DND-41 (cell line): ENCODE measurements around the gene PRRC2B.
A peak's percentile ranks its signal among the peaks of the same experiment; 100 is the strongest.
"Not testable (repeated sequence)": the region's sequence is repeated elsewhere in the genome, so short reads cannot be mapped to it uniquely, and the experiment has no call there.

Experiments used
- ATAC-seq: fragments of 200-7000 bp; cut with Tn5 transposase; 3 replicates; pipeline ENCODE4 v1.9.1; 2021; ENCODE audit warnings: low read depth; ENCODE audit not compliant: insufficient read depth
- DNase-seq: peaks from one replicate; pipeline ENCODE4 v3.0.0-alpha.2; 2020
- H2AFZ ChIP-seq: 2 replicates; pipeline ENCODE4 v1.6.0; 2012; ENCODE audit warnings: low read depth, low read length
- H3K27ac ChIP-seq: 2 replicates; pipeline ENCODE4 v1.5.1; 2012; ENCODE audit warnings: low read length, inconsistent platforms
- H3K27me3 ChIP-seq: fragments of 200-600 bp; sonication (generic); 2 replicates; pipeline ENCODE4 v1.6.0; 2012; ENCODE audit warnings: low read length, mild to moderate bottlenecking, inconsistent platforms; ENCODE audit not compliant: insufficient read depth, poor library complexity
- H3K36me3 ChIP-seq: 2 replicates; pipeline ENCODE4 v1.5.1; 2012; ENCODE audit warnings: low read length, inconsistent platforms; ENCODE audit not compliant: insufficient read depth
- H3K4me1 ChIP-seq: 2 replicates; pipeline ENCODE4 v1.5.1; 2012; ENCODE audit warnings: mild to moderate bottlenecking, low read length; ENCODE audit not compliant: insufficient read depth
- H3K4me2 ChIP-seq: 2 replicates; pipeline ENCODE4 v1.6.0; 2012; ENCODE audit warnings: mild to moderate bottlenecking, moderate library complexity, low read length, inconsistent platforms; ENCODE audit not compliant: insufficient read depth
- H3K4me3 ChIP-seq, 2 experiments: fragments of 200-600 bp in 1 of 2; shearing (Covaris generic) in 1 of 2; 2 replicates each; pipeline ENCODE4 v1.5.1; 2012 to 2016; ENCODE audit warnings: inconsistent platforms in 2 of 2, low read length in 2 of 2, mild to moderate bottlenecking in 2 of 2, low read depth in 1 of 2, moderate library complexity in 1 of 2
- H3K79me2 ChIP-seq: 2 replicates; pipeline ENCODE4 v1.6.0; 2012; ENCODE audit warnings: low read length, inconsistent platforms; ENCODE audit not compliant: insufficient read depth
- H3K9ac ChIP-seq: 2 replicates; pipeline ENCODE4 v1.6.0; 2012; ENCODE audit warnings: low read depth, mild to moderate bottlenecking, inconsistent platforms, low read length, moderate library complexity
- H3K9me3 ChIP-seq: 2 replicates; pipeline ENCODE4 v1.5.1; 2012; ENCODE audit warnings: low read length, moderate library complexity, mild to moderate bottlenecking, inconsistent platforms; ENCODE audit not compliant: insufficient read depth, severe bottlenecking
- H4K20me1 ChIP-seq: 2 replicates; pipeline ENCODE4 v1.6.0; 2012; ENCODE audit warnings: low read length; ENCODE audit not compliant: insufficient read depth
- CTCF ChIP-seq: IDR thresholded peaks from 2 replicates; pipeline ENCODE4 v1.5.1; 2012; ENCODE audit warnings: borderline replicate concordance, low read length, moderate library complexity, mild to moderate bottlenecking; ENCODE audit not compliant: poor library complexity, severe bottlenecking; ENCODE audit errors: extremely low read depth
- EZH2 ChIP-seq: IDR thresholded peaks from 3 replicates; pipeline ENCODE4 v1.6.1; 2012; ENCODE audit warnings: borderline replicate concordance, low read depth, mild to moderate bottlenecking, moderate library complexity, low read length, inconsistent platforms; ENCODE audit not compliant: severe bottlenecking

The PRRC2B gene

GRCh38 chr9:131348631-131349521 lies 45.0 kb upstream of the PRRC2B start:
- H3K36me3 ChIP-seq, result no peaks in the 10 kb centered on the region
- no peak for ATAC-seq
- DNase-seq, result no peak
- no peak overlapping the region for H3K27ac ChIP-seq
- no peak overlapping the region for H3K4me3 ChIP-seq
- H3K4me1 ChIP-seq, result peaks cover 10% of the 10 kb centered on the region
- H3K27me3 ChIP-seq, result no peaks in the 10 kb centered on the region
- no peaks in the 10 kb centered on the region for H4K20me1 ChIP-seq
- H2AFZ ChIP-seq, result no peak overlapping the region
- no peak overlapping the region for H3K9ac ChIP-seq
- no peaks in the 10 kb centered on the region for H3K9me3 ChIP-seq
- no peak for TF ChIP-seq CTCF
- TF ChIP-seq EZH2, result no peak
- H3K79me2 ChIP-seq, result no peaks in the 10 kb centered on the region
- no peak overlapping the region for H3K4me2 ChIP-seq

- Histone ChIP-seq H3K27me3 (no peaks in the 10 kb centered on the region), H3K27ac (no peak overlapping the region), H2AFZ (peak overlapping the region; percentile 86), H3K4me3 (peak overlapping the region in 1 of 2 experiments; percentile 41; a peak in 2 of 4 replicates), H3K79me2 (no peaks in the 10 kb centered on the region), H3K9ac (peak overlapping the region; percentile 31; the same call in 1 of the 2 replicates), H3K9me3 (no peaks in the 10 kb centered on the region), H3K4me2 (peak overlapping the region; percentile 56), H4K20me1 (no peaks in the 10 kb centered on the region), H3K36me3 (no peaks in the 10 kb centered on the region), H3K4me1 (peaks cover 10% of the 10 kb centered on the region)
- DNase-seq (no peak), ATAC-seq (no peak)
- TF ChIP-seq EZH2 (no peak), CTCF (no peak)
Observed at GRCh38 chr9:131349522-131349880, 44.4 kb upstream of the PRRC2B start.

- TF ChIP-seq EZH2, result no peak
- TF ChIP-seq CTCF, result peak; percentile 88
- H3K4me2 ChIP-seq, result peak overlapping the region; percentile 56
- no peaks in the 10 kb centered on the region for H4K20me1 ChIP-seq
- no peaks in the 10 kb centered on the region for H3K36me3 ChIP-seq
- H3K4me3 ChIP-seq, result peak overlapping the region in 1 of 2 experiments; percentile 41; a peak in 2 of 4 replicates
- peak; percentile 99 for ATAC-seq
- no peaks in the 10 kb centered on the region for H3K9me3 ChIP-seq
- H3K79me2 ChIP-seq, result no peaks in the 10 kb centered on the region
- H2AFZ ChIP-seq, result peak overlapping the region; percentile 86
- no peaks in the 10 kb centered on the region for H3K27me3 ChIP-seq
- H3K4me1 ChIP-seq, result peaks cover 10% of the 10 kb centered on the region
- H3K9ac ChIP-seq, result peak overlapping the region; percentile 31
- DNase-seq, result peak; percentile 86
- H3K27ac ChIP-seq, result no peak overlapping the region
Observed at GRCh38 chr9:131349881-131350563, 43.9 kb upstream of the PRRC2B start.

GRCh38 chr9:131356479-131356878 lies 37.4 kb upstream of the PRRC2B start:
- H2AFZ ChIP-seq, H3K27ac ChIP-seq, H3K79me2 ChIP-seq, H3K4me2 ChIP-seq, H3K4me3 ChIP-seq, H4K20me1 ChIP-seq, H3K9me3 ChIP-seq, H3K9ac ChIP-seq, ATAC-seq, H3K27me3 ChIP-seq, H3K36me3 ChIP-seq, DNase-seq: not testable (repeated sequence)
- H3K4me1 ChIP-seq, result peaks cover 17% of the 10 kb centered on the region
